Skin epidermis (tissue), 12 donors: Measurements from ENCODE around the gene TRIM45.
A peak's percentile ranks its signal among the peaks of the same experiment; 100 is the strongest.
"Not testable (repeated sequence)": the region's sequence is repeated elsewhere in the genome, so short reads cannot be mapped to it uniquely, and the experiment has no call there.

ENCODE experiments used
- H3K27ac ChIP-seq, 21 experiments: fragments of 200-600 bp; sonication (generic) in 11 of 21; one replicate each; pipeline ENCODE4 v1.5.0; 2020; ENCODE audit warnings: mild to moderate bottlenecking in 3 of 21, inconsistent platforms in 2 of 21, moderate library complexity in 2 of 21
- H3K4me3 ChIP-seq, 7 experiments: fragments of 200-600 bp; sonication (generic) in 2 of 7; one replicate each; pipeline ENCODE4 v1.5.0; 2020; ENCODE audit warnings: inconsistent platforms in 2 of 7, mild to moderate bottlenecking in 2 of 7, moderate library complexity in 1 of 7

The TRIM45 gene

GRCh38 chr1:117107364-117107763 is 14.2 kb downstream of the TRIM45 start:
- no peak overlapping the region for H3K27ac ChIP-seq
- H3K4me3 ChIP-seq = no peak overlapping the region

- Histone ChIP-seq H3K27ac (no peak overlapping the region), H3K4me3 (no peak overlapping the region)
Measured at GRCh38 chr1:117106478-117106877, 15.1 kb downstream of the TRIM45 start.

- H3K27ac ChIP-seq = no peak overlapping the region
- no peak overlapping the region for H3K4me3 ChIP-seq
Measured at GRCh38 chr1:117105722-117106121, 15.8 kb downstream of the TRIM45 start.

- Histone ChIP-seq H3K27ac (no peak overlapping the region), H3K4me3 (no peak overlapping the region)
Measured at GRCh38 chr1:117104986-117105385, 16.6 kb downstream of the TRIM45 start.

GRCh38 chr1:117101858-117102257 is 19.7 kb downstream of the TRIM45 start:
- H3K4me3 ChIP-seq, H3K27ac ChIP-seq: not testable (repeated sequence)

GRCh38 chr1:117101334-117101733 is 20.2 kb downstream of the TRIM45 start:
- Histone ChIP-seq H3K4me3 (no peak overlapping the region), H3K27ac (no peak overlapping the region)

GRCh38 chr1:117098287-117098890 is 23.2 kb downstream of the TRIM45 start:
- no peak overlapping the region for H3K4me3 ChIP-seq
- H3K27ac ChIP-seq = no peak overlapping the region

- no peak overlapping the region for H3K4me3 ChIP-seq
- H3K27ac ChIP-seq = no peak overlapping the region
Measured at GRCh38 chr1:117097443-117097842, 24.1 kb downstream of the TRIM45 start.

GRCh38 chr1:117096951-117097408 is 24.6 kb downstream of the TRIM45 start:
- Histone ChIP-seq H3K4me3 (no peak overlapping the region), H3K27ac (no peak overlapping the region)

GRCh38 chr1:117094841-117095604 is 26.5 kb downstream of the TRIM45 start:
- H3K4me3 ChIP-seq = no peak overlapping the region
- H3K27ac ChIP-seq = no peak overlapping the region

GRCh38 chr1:117093870-117094621 is 27.5 kb downstream of the TRIM45 start:
- peak overlapping the region in 9 of 21 experiments; percentile 10 to 73 (median 33) for H3K27ac ChIP-seq

GRCh38 chr1:117093091-117093534 is 28.4 kb downstream of the TRIM45 start:
- peak overlapping the region in 9 of 21 experiments; percentile 18 to 73 (median 35) for H3K27ac ChIP-seq
- H3K4me3 ChIP-seq = no peak overlapping the region

More at GRCh38 chr1:117093870-117094621, 27.5 kb downstream of the TRIM45 start:
- H3K4me3 ChIP-seq = no peak overlapping the region

- no peak overlapping the region for H3K4me3 ChIP-seq
- H3K27ac ChIP-seq = peak overlapping the region in 5 of 21 experiments; percentile 16 to 55 (median 33)
Measured at GRCh38 chr1:117092594-117092993, 29.0 kb downstream of the TRIM45 start.

- Histone ChIP-seq H3K4me3 (no peak overlapping the region), H3K27ac (no peak overlapping the region)
Measured at GRCh38 chr1:117089996-117090395, 31.6 kb downstream of the TRIM45 start.

GRCh38 chr1:117087686-117088085 is 33.9 kb downstream of the TRIM45 start:
- Histone ChIP-seq H3K27ac (no peak overlapping the region), H3K4me3 (no peak overlapping the region)

GRCh38 chr1:117084231-117084630 is 37.3 kb downstream of the TRIM45 start:
- Histone ChIP-seq H3K4me3 (no peak overlapping the region), H3K27ac (no peak overlapping the region)

- H3K27ac ChIP-seq = no peak overlapping the region
- H3K4me3 ChIP-seq = no peak overlapping the region
Measured at GRCh38 chr1:117079737-117080136, 41.8 kb downstream of the TRIM45 start.

GRCh38 chr1:117077267-117077666 is 44.3 kb downstream of the TRIM45 start:
- Histone ChIP-seq H3K27ac (no peak overlapping the region), H3K4me3 (no peak overlapping the region)

GRCh38 chr1:117076648-117077047 is 44.9 kb downstream of the TRIM45 start:
- H3K27ac ChIP-seq = no peak overlapping the region
- H3K4me3 ChIP-seq = no peak overlapping the region

- Histone ChIP-seq H3K27ac (no peak overlapping the region), H3K4me3 (no peak overlapping the region)
Measured at GRCh38 chr1:117070124-117070523, 51.4 kb downstream of the TRIM45 start.
